Cardiac fibroblast (primary cell): ENCODE results near the gene PDZD4.

Experiments used
- DNase-seq, 2 donors: peaks; one replicate each; pipeline versions ENCODE4 v3.0.0 to v3.0.0-alpha.2; 2010; ENCODE audit warnings: low read depth in 2 of 2
- H3K4me3 ChIP-seq, 2 donors: replicated peaks in 1 of 2; 1 replicate in 1 of 2; 2 replicates in 1 of 2; pipeline ENCODE4 v1.5.1; 2011; ENCODE audit warnings: low read depth in 2 of 2, low read length in 2 of 2, mild to moderate bottlenecking in 2 of 2, moderate library complexity in 1 of 2
- TF ChIP-seq, protein P1 (sequence below): IDR thresholded peaks from one replicate; pipeline ENCODE4 v1.5.1; 2011; ENCODE audit warnings: low read depth, mild to moderate bottlenecking, low read length, inconsistent platforms

PDZD4 gene

DNA sequence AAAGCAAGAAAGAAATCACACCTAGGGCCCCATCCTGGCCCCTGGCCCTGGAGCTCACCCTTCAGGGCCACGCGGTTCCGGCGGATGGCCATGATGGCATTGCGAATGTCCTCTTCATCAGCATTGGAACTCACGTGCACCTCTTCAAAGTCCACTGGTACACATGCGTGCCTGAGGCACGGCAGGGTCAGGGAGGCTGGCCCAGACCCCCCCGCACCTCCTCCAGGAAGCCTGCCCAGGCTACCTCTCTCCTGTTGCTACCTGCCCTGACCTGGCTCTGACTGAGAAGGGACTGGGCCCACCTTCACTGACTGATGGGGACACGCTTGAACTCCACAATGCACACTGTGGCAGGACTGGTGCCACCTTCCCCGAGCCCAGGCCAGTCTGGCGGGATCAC lies 40.7 kb downstream of the PDZD4 start:
- TF ChIP-seq, protein P1, sequence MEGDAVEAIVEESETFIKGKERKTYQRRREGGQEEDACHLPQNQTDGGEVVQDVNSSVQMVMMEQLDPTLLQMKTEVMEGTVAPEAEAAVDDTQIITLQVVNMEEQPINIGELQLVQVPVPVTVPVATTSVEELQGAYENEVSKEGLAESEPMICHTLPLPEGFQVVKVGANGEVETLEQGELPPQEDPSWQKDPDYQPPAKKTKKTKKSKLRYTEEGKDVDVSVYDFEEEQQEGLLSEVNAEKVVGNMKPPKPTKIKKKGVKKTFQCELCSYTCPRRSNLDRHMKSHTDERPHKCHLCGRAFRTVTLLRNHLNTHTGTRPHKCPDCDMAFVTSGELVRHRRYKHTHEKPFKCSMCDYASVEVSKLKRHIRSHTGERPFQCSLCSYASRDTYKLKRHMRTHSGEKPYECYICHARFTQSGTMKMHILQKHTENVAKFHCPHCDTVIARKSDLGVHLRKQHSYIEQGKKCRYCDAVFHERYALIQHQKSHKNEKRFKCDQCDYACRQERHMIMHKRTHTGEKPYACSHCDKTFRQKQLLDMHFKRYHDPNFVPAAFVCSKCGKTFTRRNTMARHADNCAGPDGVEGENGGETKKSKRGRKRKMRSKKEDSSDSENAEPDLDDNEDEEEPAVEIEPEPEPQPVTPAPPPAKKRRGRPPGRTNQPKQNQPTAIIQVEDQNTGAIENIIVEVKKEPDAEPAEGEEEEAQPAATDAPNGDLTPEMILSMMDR, result no peak
- H3K4me3 ChIP-seq, result no peak overlapping the region
- no peak for DNase-seq

DNA sequence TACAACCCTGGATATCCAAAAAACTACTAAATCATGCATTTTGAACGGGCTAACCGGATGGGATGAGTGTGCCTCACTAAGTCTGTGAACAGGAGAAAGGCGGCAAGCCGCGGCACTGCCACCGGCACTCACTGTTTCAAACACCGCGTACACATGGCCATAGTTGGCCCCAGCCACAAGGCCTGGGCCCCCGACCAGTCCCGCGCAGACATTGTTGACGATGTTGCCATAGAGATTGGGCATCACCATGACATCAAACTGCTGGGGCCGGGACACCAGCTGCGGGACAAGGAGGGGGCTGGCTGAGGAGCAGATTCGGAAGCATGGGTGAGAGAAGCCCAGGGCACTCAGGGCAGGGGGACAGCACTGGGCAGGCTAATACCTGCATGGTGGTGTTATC lies 43.7 kb downstream of the PDZD4 start:
- no peak overlapping the region for H3K4me3 ChIP-seq
- DNase-seq, result no peak
- TF ChIP-seq, protein P1, result no peak

DNA sequence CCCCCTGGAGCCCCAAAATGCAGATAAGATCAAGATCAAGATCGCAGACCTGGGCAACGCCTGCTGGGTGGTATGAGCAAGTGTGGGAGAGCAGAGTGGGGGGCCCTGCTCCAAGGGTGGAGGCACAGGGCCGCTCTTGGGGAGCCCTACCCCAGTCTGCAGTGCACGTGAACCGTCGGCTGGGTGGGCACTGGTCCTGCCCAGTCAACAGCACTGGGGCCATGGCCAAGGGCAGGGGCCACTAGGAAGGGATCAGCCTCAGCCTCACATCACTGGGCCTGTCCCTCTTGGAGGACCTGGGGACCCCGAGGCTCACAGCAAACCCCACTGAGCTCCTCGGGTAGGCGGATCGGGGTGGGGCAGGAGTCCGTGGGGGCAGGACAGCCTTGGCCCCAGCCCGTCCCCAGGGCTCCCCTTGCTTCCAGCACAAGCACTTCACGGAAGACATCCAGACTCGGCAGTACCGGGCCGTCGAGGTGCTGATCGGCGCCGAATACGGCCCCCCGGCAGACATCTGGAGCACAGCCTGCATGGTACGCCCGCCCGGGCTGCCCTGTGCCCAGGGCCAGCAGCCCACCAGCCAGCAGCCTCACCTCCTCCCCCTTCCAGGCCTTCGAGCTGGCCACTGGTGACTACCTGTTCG lies 45.9 kb downstream of the PDZD4 start:
- TF ChIP-seq, protein P1, result no peak
- no peak overlapping the region for H3K4me3 ChIP-seq
- no peak for DNase-seq

DNA sequence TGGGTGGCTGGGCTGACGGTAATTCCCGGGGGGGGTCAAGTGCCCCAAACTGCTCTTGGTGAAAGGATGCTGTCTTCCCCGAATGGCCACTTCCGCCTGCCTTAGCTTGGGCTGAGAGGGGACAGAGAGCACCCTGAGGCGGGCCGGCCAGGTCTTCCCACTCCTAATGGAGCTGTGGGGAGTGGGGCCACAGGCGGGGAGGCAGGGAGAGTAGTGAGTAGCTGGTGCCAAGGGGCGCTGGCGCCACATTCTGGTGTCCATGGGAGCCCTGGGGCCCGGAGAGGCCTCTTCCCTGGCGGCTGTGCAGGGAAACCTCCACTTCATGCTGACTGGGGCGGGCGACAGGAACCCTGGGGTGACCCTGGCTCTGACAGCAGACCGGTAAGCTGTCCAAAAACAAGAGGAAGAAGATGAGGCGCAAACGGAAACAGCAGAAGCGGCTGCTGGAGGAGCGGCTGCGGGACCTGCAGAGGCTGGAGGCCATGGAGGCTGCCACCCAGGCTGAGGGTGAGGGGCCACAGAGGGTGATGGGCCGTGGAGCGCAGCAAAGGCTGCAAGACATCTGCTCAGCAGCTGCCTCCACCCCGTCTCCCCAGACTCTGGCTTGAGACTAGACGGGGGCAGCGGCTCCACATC lies 46.8 kb downstream of the PDZD4 start:
- TF ChIP-seq, protein P1, result no peak
- DNase-seq, result no peak
- no peak overlapping the region for H3K4me3 ChIP-seq

DNA sequence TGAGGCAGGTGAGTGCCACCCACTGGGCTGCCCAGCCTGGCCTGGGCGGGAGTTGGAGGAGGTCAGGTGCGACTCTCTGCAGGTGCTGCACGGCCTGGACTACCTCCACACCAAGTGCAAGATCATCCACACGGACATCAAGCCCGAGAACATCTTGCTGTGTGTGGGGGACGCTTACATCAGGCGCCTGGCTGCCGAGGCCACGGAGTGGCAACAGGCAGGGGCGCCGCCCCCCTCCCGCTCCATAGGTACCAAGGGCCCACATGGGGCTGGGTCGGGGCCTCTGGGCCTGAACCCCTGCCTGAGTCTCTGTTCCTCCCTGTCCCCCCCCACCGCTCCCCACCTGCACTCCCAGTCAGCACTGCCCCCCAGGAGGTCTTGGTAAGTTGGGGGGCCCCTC lies 47.5 kb downstream of the PDZD4 start:
- TF ChIP-seq, protein P1, result no peak
- no peak overlapping the region for H3K4me3 ChIP-seq
- DNase-seq, result no peak

DNA sequence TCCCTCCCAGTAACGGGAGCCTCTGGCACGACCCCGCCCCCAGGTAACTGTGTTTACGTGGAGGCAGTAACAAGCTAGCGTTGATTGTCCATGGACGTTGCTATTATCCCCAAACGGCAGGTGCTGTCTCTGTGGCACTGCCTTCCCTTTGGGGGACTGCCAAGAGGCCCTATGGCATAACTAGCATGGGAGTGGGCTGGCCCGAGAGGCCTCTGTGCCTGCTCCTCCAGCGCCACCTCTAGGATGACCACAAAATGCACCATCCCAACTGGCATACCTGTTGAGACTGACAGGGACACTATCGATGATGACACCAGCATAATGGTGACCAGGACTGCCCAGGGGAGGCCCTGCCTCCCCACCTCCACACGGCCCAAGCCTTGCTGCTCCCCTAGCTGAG lies 48.0 kb downstream of the PDZD4 start:
- H3K4me3 ChIP-seq, result no peak overlapping the region
- DNase-seq, result no peak

More for the DNA sequence above, 48.0 kb downstream of the PDZD4 start:
- TF ChIP-seq, protein P1, result no peak
